ENCODE measurements around the gene EVA1B.

DNA sequence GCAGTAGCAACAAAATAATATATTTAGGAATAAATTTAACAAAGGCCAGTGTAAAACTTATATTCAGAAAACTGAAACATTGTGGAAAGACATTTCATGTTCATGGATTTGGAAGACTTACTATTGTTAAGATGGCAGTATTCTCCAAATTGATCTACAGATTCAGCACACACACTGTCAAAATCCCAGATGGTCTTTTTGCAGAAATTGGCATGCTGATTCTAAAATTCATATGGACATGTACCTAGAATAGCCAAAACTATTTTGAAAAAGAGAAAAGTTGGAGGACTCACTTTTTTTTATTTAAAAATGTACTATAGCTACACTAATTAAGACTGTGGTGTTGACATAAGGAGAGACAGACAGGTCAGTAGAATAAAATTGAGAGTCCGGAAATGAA lies 49.2 kb downstream of the EVA1B start:
- TF ChIP-seq, protein P1, sequence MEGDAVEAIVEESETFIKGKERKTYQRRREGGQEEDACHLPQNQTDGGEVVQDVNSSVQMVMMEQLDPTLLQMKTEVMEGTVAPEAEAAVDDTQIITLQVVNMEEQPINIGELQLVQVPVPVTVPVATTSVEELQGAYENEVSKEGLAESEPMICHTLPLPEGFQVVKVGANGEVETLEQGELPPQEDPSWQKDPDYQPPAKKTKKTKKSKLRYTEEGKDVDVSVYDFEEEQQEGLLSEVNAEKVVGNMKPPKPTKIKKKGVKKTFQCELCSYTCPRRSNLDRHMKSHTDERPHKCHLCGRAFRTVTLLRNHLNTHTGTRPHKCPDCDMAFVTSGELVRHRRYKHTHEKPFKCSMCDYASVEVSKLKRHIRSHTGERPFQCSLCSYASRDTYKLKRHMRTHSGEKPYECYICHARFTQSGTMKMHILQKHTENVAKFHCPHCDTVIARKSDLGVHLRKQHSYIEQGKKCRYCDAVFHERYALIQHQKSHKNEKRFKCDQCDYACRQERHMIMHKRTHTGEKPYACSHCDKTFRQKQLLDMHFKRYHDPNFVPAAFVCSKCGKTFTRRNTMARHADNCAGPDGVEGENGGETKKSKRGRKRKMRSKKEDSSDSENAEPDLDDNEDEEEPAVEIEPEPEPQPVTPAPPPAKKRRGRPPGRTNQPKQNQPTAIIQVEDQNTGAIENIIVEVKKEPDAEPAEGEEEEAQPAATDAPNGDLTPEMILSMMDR (IDR thresholded peaks at IDR 0.05; ENCODE audit: low read depth, low read length, poor library complexity, severe bottlenecking) = no peak
- no peak for TF ChIP-seq EZH2phosphoT487 (IDR thresholded peaks at IDR 0.05; ENCODE audit: borderline replicate concordance, low read length)
